ENCODE measurements around the gene WWP2.

WWP2 gene

GRCh38 chr16:69927056-69927757 lies 165.1 kb downstream of the WWP2 start:
- TF ChIP-seq TEAD4 (IDR thresholded peaks at IDR 0.05) (no peak), FOXM1 (IDR thresholded peaks at IDR 0.05; ENCODE audit: borderline replicate concordance, low read depth) (no peak), CREB1 (IDR thresholded peaks at IDR 0.05; ENCODE audit: low read depth) (no peak), TAF1 (IDR thresholded peaks at IDR 0.05; ENCODE audit: low read depth) (no peak), TCF12 (IDR thresholded peaks at IDR 0.05; ENCODE audit: low read depth) (no peak)

- TF ChIP-seq EP300 (IDR thresholded peaks at IDR 0.05; ENCODE audit: borderline replicate concordance) (no peak), NFIC (IDR thresholded peaks at IDR 0.05) (no peak), EGR1 (IDR thresholded peaks at IDR 0.05) (no peak), TAF1 (IDR thresholded peaks at IDR 0.05; ENCODE audit: low read depth) (no peak), FOXM1 (IDR thresholded peaks at IDR 0.05; ENCODE audit: borderline replicate concordance, low read depth) (no peak), TCF12 (IDR thresholded peaks at IDR 0.05; ENCODE audit: low read depth) (no peak), YY1 (IDR thresholded peaks at IDR 0.05; ENCODE audit: low read depth) (no peak), RAD21 (IDR thresholded peaks at IDR 0.05; ENCODE audit: low read depth) (no peak), CEBPB (IDR thresholded peaks at IDR 0.05) (no peak), TEAD4 (IDR thresholded peaks at IDR 0.05) (no peak)
- TF ChIP-seq, protein P1, sequence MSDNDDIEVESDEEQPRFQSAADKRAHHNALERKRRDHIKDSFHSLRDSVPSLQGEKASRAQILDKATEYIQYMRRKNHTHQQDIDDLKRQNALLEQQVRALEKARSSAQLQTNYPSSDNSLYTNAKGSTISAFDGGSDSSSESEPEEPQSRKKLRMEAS (IDR thresholded peaks at IDR 0.05) = no peak
- TF ChIP-seq, protein P2, sequence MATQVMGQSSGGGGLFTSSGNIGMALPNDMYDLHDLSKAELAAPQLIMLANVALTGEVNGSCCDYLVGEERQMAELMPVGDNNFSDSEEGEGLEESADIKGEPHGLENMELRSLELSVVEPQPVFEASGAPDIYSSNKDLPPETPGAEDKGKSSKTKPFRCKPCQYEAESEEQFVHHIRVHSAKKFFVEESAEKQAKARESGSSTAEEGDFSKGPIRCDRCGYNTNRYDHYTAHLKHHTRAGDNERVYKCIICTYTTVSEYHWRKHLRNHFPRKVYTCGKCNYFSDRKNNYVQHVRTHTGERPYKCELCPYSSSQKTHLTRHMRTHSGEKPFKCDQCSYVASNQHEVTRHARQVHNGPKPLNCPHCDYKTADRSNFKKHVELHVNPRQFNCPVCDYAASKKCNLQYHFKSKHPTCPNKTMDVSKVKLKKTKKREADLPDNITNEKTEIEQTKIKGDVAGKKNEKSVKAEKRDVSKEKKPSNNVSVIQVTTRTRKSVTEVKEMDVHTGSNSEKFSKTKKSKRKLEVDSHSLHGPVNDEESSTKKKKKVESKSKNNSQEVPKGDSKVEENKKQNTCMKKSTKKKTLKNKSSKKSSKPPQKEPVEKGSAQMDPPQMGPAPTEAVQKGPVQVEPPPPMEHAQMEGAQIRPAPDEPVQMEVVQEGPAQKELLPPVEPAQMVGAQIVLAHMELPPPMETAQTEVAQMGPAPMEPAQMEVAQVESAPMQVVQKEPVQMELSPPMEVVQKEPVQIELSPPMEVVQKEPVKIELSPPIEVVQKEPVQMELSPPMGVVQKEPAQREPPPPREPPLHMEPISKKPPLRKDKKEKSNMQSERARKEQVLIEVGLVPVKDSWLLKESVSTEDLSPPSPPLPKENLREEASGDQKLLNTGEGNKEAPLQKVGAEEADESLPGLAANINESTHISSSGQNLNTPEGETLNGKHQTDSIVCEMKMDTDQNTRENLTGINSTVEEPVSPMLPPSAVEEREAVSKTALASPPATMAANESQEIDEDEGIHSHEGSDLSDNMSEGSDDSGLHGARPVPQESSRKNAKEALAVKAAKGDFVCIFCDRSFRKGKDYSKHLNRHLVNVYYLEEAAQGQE (IDR thresholded peaks at IDR 0.05; ENCODE audit: low read depth) = no peak
Observed at GRCh38 chr16:69928856-69929400, 166.8 kb downstream of the WWP2 start.

- TF ChIP-seq NFIC (IDR thresholded peaks at IDR 0.05) = no peak
- no peak for TF ChIP-seq ZBTB7A (IDR thresholded peaks at IDR 0.05; ENCODE audit: low read depth)
- TF ChIP-seq FOXM1 (IDR thresholded peaks at IDR 0.05; ENCODE audit: borderline replicate concordance, low read depth) = no peak
- TF ChIP-seq, protein P1 (IDR thresholded peaks at IDR 0.05) = no peak
- TF ChIP-seq, protein P2 (IDR thresholded peaks at IDR 0.05; ENCODE audit: low read depth) = no peak
- TF ChIP-seq TCF12 (IDR thresholded peaks at IDR 0.05; ENCODE audit: low read depth) = no peak
- no peak for TF ChIP-seq TAF1 (IDR thresholded peaks at IDR 0.05; ENCODE audit: low read depth)
- no peak for TF ChIP-seq CREB1 (IDR thresholded peaks at IDR 0.05; ENCODE audit: low read depth)
- TF ChIP-seq TEAD4 (IDR thresholded peaks at IDR 0.05) = no peak
- TF ChIP-seq, protein P3, sequence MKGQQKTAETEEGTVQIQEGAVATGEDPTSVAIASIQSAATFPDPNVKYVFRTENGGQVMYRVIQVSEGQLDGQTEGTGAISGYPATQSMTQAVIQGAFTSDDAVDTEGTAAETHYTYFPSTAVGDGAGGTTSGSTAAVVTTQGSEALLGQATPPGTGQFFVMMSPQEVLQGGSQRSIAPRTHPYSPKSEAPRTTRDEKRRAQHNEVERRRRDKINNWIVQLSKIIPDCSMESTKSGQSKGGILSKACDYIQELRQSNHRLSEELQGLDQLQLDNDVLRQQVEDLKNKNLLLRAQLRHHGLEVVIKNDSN (IDR thresholded peaks at IDR 0.05) = no peak
- TF ChIP-seq CEBPB (IDR thresholded peaks at IDR 0.05) = no peak
- TF ChIP-seq RAD21 (IDR thresholded peaks at IDR 0.05; ENCODE audit: low read depth) = no peak
- no peak for TF ChIP-seq EGR1 (IDR thresholded peaks at IDR 0.05)
- TF ChIP-seq YY1 (IDR thresholded peaks at IDR 0.05; ENCODE audit: low read depth) = no peak
- no peak for TF ChIP-seq EP300 (IDR thresholded peaks at IDR 0.05; ENCODE audit: borderline replicate concordance)
Observed at GRCh38 chr16:69929480-69929879, 167.3 kb downstream of the WWP2 start.

GRCh38 chr16:69930117-69930776 lies 168.1 kb downstream of the WWP2 start:
- no peak for TF ChIP-seq TEAD4 (IDR thresholded peaks at IDR 0.05)
- TF ChIP-seq CREB1 (IDR thresholded peaks at IDR 0.05; ENCODE audit: low read depth) = no peak
- TF ChIP-seq, protein P2 (IDR thresholded peaks at IDR 0.05; ENCODE audit: low read depth) = no peak
- TF ChIP-seq RAD21 (IDR thresholded peaks at IDR 0.05; ENCODE audit: low read depth) = peak; percentile 76
